H9 (cell line): ENCODE measurements around the gene HEATR1. TPM values are rescaled to one million over a fixed set of nuclear protein-coding genes. Genes with fewer than 3 reads are reported as not detected.

Experiments
- DNase-seq: peaks from one replicate; pipeline ENCODE4 v3.0.0-alpha.2; 2017
- H2AFZ ChIP-seq: one replicate; pipeline ENCODE4 v1.6.1; 2013; ENCODE audit warnings: mild to moderate bottlenecking, low read length, control low read depth, moderate library complexity
- H2AK5ac ChIP-seq: 2 replicates; pipeline ENCODE4 v1.6.1; 2013; ENCODE audit warnings: low read length, control low read depth, mixed read lengths; ENCODE audit not compliant: insufficient read length
- H2BK120ac ChIP-seq: one replicate; pipeline ENCODE4 v1.6.1; 2013; ENCODE audit warnings: low read depth, mild to moderate bottlenecking, low read length, control low read depth, inconsistent platforms; ENCODE audit not compliant: poor library complexity, severe bottlenecking
- H2BK12ac ChIP-seq: 2 replicates; pipeline ENCODE4 v1.6.1; 2013; ENCODE audit warnings: low read length, control low read depth, mixed read lengths, low read depth; ENCODE audit not compliant: insufficient read length
- H2BK15ac ChIP-seq: 2 replicates; pipeline ENCODE4 v1.6.1; 2013; ENCODE audit warnings: low read depth, low read length, control low read depth
- H2BK20ac ChIP-seq: one replicate; pipeline ENCODE4 v1.6.1; 2013; ENCODE audit warnings: low read depth, mild to moderate bottlenecking, low read length, control low read depth, inconsistent platforms; ENCODE audit not compliant: poor library complexity, severe bottlenecking
- H2BK5ac ChIP-seq: 2 replicates; pipeline ENCODE4 v1.6.1; 2013; ENCODE audit warnings: low read length, control low read depth, mixed read lengths; ENCODE audit not compliant: insufficient read length
- H3K14ac ChIP-seq: 2 replicates; pipeline ENCODE4 v1.6.1; 2013; ENCODE audit warnings: low read length, control low read depth; ENCODE audit not compliant: insufficient read depth
- H3K18ac ChIP-seq: 2 replicates; pipeline ENCODE4 v1.6.1; 2013; ENCODE audit warnings: low read depth, mild to moderate bottlenecking, mixed read lengths, low read length, control low read depth; ENCODE audit not compliant: insufficient read length
- H3K23ac ChIP-seq: 2 replicates; pipeline ENCODE4 v1.6.1; 2013; ENCODE audit warnings: low read length, control low read depth, mixed read lengths, low read depth; ENCODE audit not compliant: insufficient read length
- H3K23me2 ChIP-seq: 2 replicates; pipeline ENCODE4 v1.6.1; 2013; ENCODE audit warnings: low read depth, mild to moderate bottlenecking, mixed read lengths, low read length, control low read depth; ENCODE audit not compliant: insufficient read length, poor library complexity, severe bottlenecking
- H3K27ac ChIP-seq: 2 replicates; pipeline ENCODE4 v1.5.1; 2013; ENCODE audit warnings: low read length, control low read depth, mixed read lengths, low read depth; ENCODE audit not compliant: insufficient read length
- H3K27me3 ChIP-seq: 2 replicates; pipeline ENCODE4 v1.6.1; 2013; ENCODE audit warnings: low read length, control low read depth, inconsistent platforms; ENCODE audit not compliant: insufficient read depth
- H3K4ac ChIP-seq: 2 replicates; pipeline ENCODE4 v1.6.1; 2013; ENCODE audit warnings: low read depth, mild to moderate bottlenecking, control low read depth, inconsistent platforms, low read length, moderate library complexity
- H3K4me1 ChIP-seq: 2 replicates; pipeline ENCODE4 v1.6.1; 2013; ENCODE audit warnings: low read length, control low read depth, inconsistent platforms; ENCODE audit not compliant: insufficient read depth
- H3K4me2 ChIP-seq: 2 replicates; pipeline ENCODE4 v1.6.1; 2013; ENCODE audit warnings: low read length, control low read depth, mixed read lengths; ENCODE audit not compliant: insufficient read length, insufficient read depth
- H3K56ac ChIP-seq: 2 replicates; pipeline ENCODE4 v1.6.1; 2013; ENCODE audit warnings: low read depth, mild to moderate bottlenecking, mixed read lengths, low read length, control low read depth; ENCODE audit not compliant: insufficient read length
- H3K79me1 ChIP-seq: 2 replicates; pipeline ENCODE4 v1.6.1; 2013; ENCODE audit warnings: low read depth, mild to moderate bottlenecking, moderate library complexity, low read length, control low read depth, inconsistent platforms; ENCODE audit not compliant: insufficient read depth, poor library complexity, severe bottlenecking
- H3K79me2 ChIP-seq: 2 replicates; pipeline ENCODE4 v1.6.1; 2013; ENCODE audit warnings: low read length, control low read depth, inconsistent platforms; ENCODE audit not compliant: insufficient read depth
- H3K9ac ChIP-seq: 2 replicates; pipeline ENCODE4 v1.6.1; 2013; ENCODE audit warnings: low read length, control low read depth, mixed read lengths; ENCODE audit not compliant: insufficient read length; ENCODE audit errors: extremely low read depth
- H3K9me3 ChIP-seq: one replicate; pipeline ENCODE4 v1.6.1; 2013; ENCODE audit warnings: low read depth, low read length, inconsistent platforms; ENCODE audit not compliant: control insufficient read depth
- H3T11ph ChIP-seq: one replicate; pipeline ENCODE4 v1.6.1; 2013; ENCODE audit warnings: mild to moderate bottlenecking, low read length, control low read depth, inconsistent platforms
- H4K20me1 ChIP-seq: one replicate; pipeline ENCODE4 v1.6.1; 2013; ENCODE audit not compliant: control insufficient read depth, insufficient read length, insufficient read depth
- H4K5ac ChIP-seq: 2 replicates; pipeline ENCODE4 v1.6.1; 2013; ENCODE audit warnings: low read depth, mild to moderate bottlenecking, mixed read lengths, low read length, control low read depth; ENCODE audit not compliant: insufficient read length
- H4K8ac ChIP-seq: replicated peaks from 2 replicates; pipeline ENCODE4 v1.6.1; 2013; ENCODE audit warnings: low read length, control low read depth, mixed read lengths, low read depth; ENCODE audit not compliant: insufficient read length
- H4K91ac ChIP-seq: 2 replicates; pipeline ENCODE4 v1.6.1; 2013; ENCODE audit warnings: low read depth, mild to moderate bottlenecking, moderate library complexity, mixed read lengths, low read length, control low read depth; ENCODE audit not compliant: insufficient read length
- H3K27ac Mint-ChIP-seq, 3 experiments: 2 replicates in 2 of 3; 3 replicates in 1 of 3; pipeline ENCODE4 v1.8.0; 2020 to 2021; ENCODE audit warnings: mixed read lengths in 3 of 3, mild to moderate bottlenecking in 1 of 3, moderate library complexity in 1 of 3
- H3K27me3 Mint-ChIP-seq: 2 replicates; pipeline ENCODE4 v1.8.0; 2021; ENCODE audit warnings: low read depth, mild to moderate bottlenecking, moderate library complexity, mixed read lengths
- H3K36me3 Mint-ChIP-seq, 3 experiments: 2 replicates in 2 of 3; 3 replicates in 1 of 3; pipeline ENCODE4 v1.8.0; 2020 to 2021; ENCODE audit warnings: low read depth in 3 of 3, mixed read lengths in 3 of 3; ENCODE audit not compliant: insufficient read depth in 1 of 3
- H3K4me1 Mint-ChIP-seq, 2 experiments: 2 replicates each; pipeline ENCODE4 v1.8.0; 2020; ENCODE audit warnings: mixed read lengths in 2 of 2
- H3K4me3 Mint-ChIP-seq, 2 experiments: 2 replicates in 1 of 2; 3 replicates in 1 of 2; pipeline ENCODE4 v1.8.0; 2020 to 2021; ENCODE audit warnings: mild to moderate bottlenecking in 2 of 2, mixed read lengths in 2 of 2, moderate library complexity in 1 of 2
- H3K9me3 Mint-ChIP-seq, 2 experiments: 2 replicates in 1 of 2; 3 replicates in 1 of 2; pipeline ENCODE4 v1.8.0; 2020; ENCODE audit warnings: mild to moderate bottlenecking in 2 of 2, mixed read lengths in 2 of 2, moderate library complexity in 1 of 2
- WGBS: extraction: QIAGEN DNeasy Blood & Tissue Kit; methylation state at CpG from one replicate; pipeline ENCODE4 v1.1.7; 2013; ENCODE audit warnings: missing lambda C conversion rate, low lambda C conversion rate, mixed read lengths; ENCODE audit not compliant: insufficient read length; ENCODE audit errors: extremely low coverage; 5-methylcytosine and 5-hydroxymethylcytosine counted together
- total RNA-seq: library from RNA; stranded (reverse); gene quantifications from 2 replicates; pipeline ENCODE4 v1.2.1, GENCODE V29; 2021
- TF ChIP-seq, protein P1 (sequence below): fragments of 200-600 bp; sonication (generic); conservative IDR thresholded peaks from 3 replicates; pipeline ENCODE4 v1.8.0; 2021; ENCODE audit warnings: antibody characterized with exemption, mild to moderate bottlenecking

Gene HEATR1
- total RNA-seq, 1 experiment from 2014 or later, result 88.2 TPM

DNA sequence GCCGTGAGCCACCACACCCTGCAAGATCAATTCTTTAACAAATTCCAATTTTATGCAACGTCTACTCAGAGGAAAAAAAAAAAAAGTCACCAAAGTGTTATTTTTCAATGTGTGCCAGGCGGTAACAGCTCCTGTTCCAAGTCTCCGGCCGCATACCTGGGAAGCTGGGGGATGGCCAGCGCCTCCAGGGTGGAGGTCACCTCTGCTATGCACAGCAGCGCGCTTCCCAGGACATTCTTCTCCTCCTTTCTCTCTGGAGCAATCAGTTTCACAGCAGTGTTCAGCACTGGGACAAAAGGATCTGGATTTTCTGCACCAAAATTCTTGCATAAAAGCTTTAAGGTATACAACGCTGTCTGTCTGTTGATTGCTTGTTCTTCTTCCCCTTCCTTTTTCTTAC is 46.2 kb downstream of the HEATR1 start:
- peaks cover 36 to 92% (median 83%) of the 10 kb centered on the region in 3 experiments; a peak in 6 of 7 replicates for H3K36me3 Mint-ChIP-seq
- WGBS, result no CpG with 5 or more reads among the region's 9 CpGs
- Histone ChIP-seq H3K23ac (no peak overlapping the region), H3K79me2 (no peaks in the 10 kb centered on the region), H4K5ac (no peak overlapping the region), H2BK15ac (no peak overlapping the region), H2AFZ (no peak overlapping the region), H3K4ac (no peak overlapping the region), H3K27me3 (no peaks in the 10 kb centered on the region), H4K8ac (no peak overlapping the region), H2BK5ac (no peak overlapping the region), H3K79me1 (no peaks in the 10 kb centered on the region), H3K23me2 (no peaks in the 10 kb centered on the region), H2AK5ac (no peak overlapping the region), H2BK20ac (no peak overlapping the region), H4K20me1 (no peaks in the 10 kb centered on the region), H3K14ac (no peak overlapping the region), H2BK12ac (no peak overlapping the region), H3K4me1 (no peaks in the 10 kb centered on the region), H3K9me3 (no peaks in the 10 kb centered on the region), H2BK120ac (no peak overlapping the region), H3K4me2 (no peak overlapping the region), H4K91ac (no peak overlapping the region), H3K56ac (no peak overlapping the region), H3K9ac (no peak overlapping the region), H3K18ac (no peak overlapping the region), H3T11ph (no peak overlapping the region), H3K27ac (no peak overlapping the region)
- DNase-seq, result no peak
- no peak overlapping the region for H3K4me3 Mint-ChIP-seq
- H3K27ac Mint-ChIP-seq, result no peak overlapping the region
- no peaks in the 10 kb centered on the region for H3K4me1 Mint-ChIP-seq
- no peaks in the 10 kb centered on the region for H3K27me3 Mint-ChIP-seq
- TF ChIP-seq, protein P1, sequence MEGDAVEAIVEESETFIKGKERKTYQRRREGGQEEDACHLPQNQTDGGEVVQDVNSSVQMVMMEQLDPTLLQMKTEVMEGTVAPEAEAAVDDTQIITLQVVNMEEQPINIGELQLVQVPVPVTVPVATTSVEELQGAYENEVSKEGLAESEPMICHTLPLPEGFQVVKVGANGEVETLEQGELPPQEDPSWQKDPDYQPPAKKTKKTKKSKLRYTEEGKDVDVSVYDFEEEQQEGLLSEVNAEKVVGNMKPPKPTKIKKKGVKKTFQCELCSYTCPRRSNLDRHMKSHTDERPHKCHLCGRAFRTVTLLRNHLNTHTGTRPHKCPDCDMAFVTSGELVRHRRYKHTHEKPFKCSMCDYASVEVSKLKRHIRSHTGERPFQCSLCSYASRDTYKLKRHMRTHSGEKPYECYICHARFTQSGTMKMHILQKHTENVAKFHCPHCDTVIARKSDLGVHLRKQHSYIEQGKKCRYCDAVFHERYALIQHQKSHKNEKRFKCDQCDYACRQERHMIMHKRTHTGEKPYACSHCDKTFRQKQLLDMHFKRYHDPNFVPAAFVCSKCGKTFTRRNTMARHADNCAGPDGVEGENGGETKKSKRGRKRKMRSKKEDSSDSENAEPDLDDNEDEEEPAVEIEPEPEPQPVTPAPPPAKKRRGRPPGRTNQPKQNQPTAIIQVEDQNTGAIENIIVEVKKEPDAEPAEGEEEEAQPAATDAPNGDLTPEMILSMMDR, result no peak
- no peaks in the 10 kb centered on the region for H3K9me3 Mint-ChIP-seq
